Caco-2 (cell line): Measurements from ENCODE around the gene ERGIC1. TPM values are rescaled to one million over a fixed set of nuclear protein-coding genes. Genes with fewer than 3 reads are reported as not detected.

Experiments used
- BruUV-seq: library from RNA; stranded (reverse); fragments of 400-500 nt; replicated peaks from 2 replicates; lab custom pipeline; 2021; lab: Mats Ljungman, UMichigan
- CTCF ChIA-PET: fragments of 300-600 bp; sonication (Branson Sonifier 250); formaldehyde crosslinking; loops from one replicate; lab custom pipeline; 2022; ENCODE audit warnings: antibody characterized with exemption; lab: Charles Lee
- POLR2A ChIA-PET: fragments of 300-600 bp; sonication (Branson Sonifier 250); formaldehyde crosslinking; loops from one replicate; lab custom pipeline; 2022; ENCODE audit warnings: antibody characterized with exemption; lab: Charles Lee
- DNase-seq, 2 experiments: peaks; one replicate each; pipeline versions ENCODE4 v3.0.0 to v3.0.0-alpha.2; 2020 to 2022
- H3K27me3 ChIP-seq: replicated peaks from 2 replicates; pipeline ENCODE4 v1.6.0; 2011; ENCODE audit warnings: low read length; ENCODE audit not compliant: control insufficient read depth, insufficient read depth
- H3K36me3 ChIP-seq: 2 replicates; pipeline ENCODE4 v1.5.1; 2011; ENCODE audit warnings: low read length; ENCODE audit not compliant: control insufficient read depth, insufficient read depth
- H3K4me1 ChIP-seq: fragments of 250-450 bp; sonication (Bioruptor Pico); 2 replicates; pipeline ENCODE4 v1.5.1; 2020; ENCODE audit warnings: mild to moderate bottlenecking
- H3K4me3 ChIP-seq: 2 replicates; pipeline ENCODE4 v1.5.1; 2011; ENCODE audit warnings: low read depth, mild to moderate bottlenecking, control low read depth, low read length
- H3K9me3 ChIP-seq: fragments of 250-450 bp; sonication (Bioruptor Pico); 2 replicates; pipeline ENCODE4 v1.5.1; 2020; ENCODE audit warnings: mild to moderate bottlenecking, moderate library complexity
- H3K27ac Mint-ChIP-seq: one replicate; pipeline ENCODE4 v1.8.0; 2022; ENCODE audit warnings: mixed read lengths; ENCODE audit not compliant: unreplicated experiment
- H3K27me3 Mint-ChIP-seq: one replicate; pipeline ENCODE4 v1.8.0; 2022; ENCODE audit warnings: mixed read lengths; ENCODE audit not compliant: insufficient read depth, unreplicated experiment
- H3K36me3 Mint-ChIP-seq: one replicate; pipeline ENCODE4 v1.8.0; 2022; ENCODE audit warnings: mild to moderate bottlenecking, mixed read lengths; ENCODE audit not compliant: insufficient read depth, unreplicated experiment
- H3K4me1 Mint-ChIP-seq: one replicate; pipeline ENCODE4 v1.8.0; 2022; ENCODE audit warnings: low read depth, mixed read lengths; ENCODE audit not compliant: unreplicated experiment
- H3K4me3 Mint-ChIP-seq: one replicate; pipeline ENCODE4 v1.8.0; 2022; ENCODE audit warnings: mild to moderate bottlenecking, moderate library complexity, mixed read lengths; ENCODE audit not compliant: unreplicated experiment
- H3K9me3 Mint-ChIP-seq: one replicate; pipeline ENCODE4 v1.8.0; 2022; ENCODE audit warnings: mixed read lengths; ENCODE audit not compliant: unreplicated experiment
- intact Hi-C: fragments of 100-400 bp; cut with micrococcal nuclease; formaldehyde crosslinking; loops from one replicate; pipeline ENCODE4 v1.10.0; 2022; ENCODE audit not compliant: unreplicated experiment
- total RNA-seq: library from RNA; stranded (reverse); gene quantifications from 2 replicates; pipeline ENCODE4 v1.2.3, GENCODE V29; 2022
- TF ChIP-seq, protein P1 (sequence below), 2 experiments: fragments of 200-600 bp in 1 of 2; IDR thresholded peaks; 1 replicate in 1 of 2; 2 replicates in 1 of 2; pipeline versions ENCODE4 v1.5.1 to v1.8.0; 2011 to 2022; ENCODE audit warnings: antibody characterized with exemption in 1 of 2, control low read depth in 1 of 2, inconsistent platforms in 1 of 2, low read depth in 1 of 2, low read length in 1 of 2, mild to moderate bottlenecking in 1 of 2, moderate library complexity in 1 of 2; ENCODE audit not compliant: insufficient read depth in 1 of 2, severe bottlenecking in 1 of 2, unreplicated experiment in 1 of 2

Gene ERGIC1
- total RNA-seq, 1 experiment from 2014 or later = 161 TPM

DNA sequence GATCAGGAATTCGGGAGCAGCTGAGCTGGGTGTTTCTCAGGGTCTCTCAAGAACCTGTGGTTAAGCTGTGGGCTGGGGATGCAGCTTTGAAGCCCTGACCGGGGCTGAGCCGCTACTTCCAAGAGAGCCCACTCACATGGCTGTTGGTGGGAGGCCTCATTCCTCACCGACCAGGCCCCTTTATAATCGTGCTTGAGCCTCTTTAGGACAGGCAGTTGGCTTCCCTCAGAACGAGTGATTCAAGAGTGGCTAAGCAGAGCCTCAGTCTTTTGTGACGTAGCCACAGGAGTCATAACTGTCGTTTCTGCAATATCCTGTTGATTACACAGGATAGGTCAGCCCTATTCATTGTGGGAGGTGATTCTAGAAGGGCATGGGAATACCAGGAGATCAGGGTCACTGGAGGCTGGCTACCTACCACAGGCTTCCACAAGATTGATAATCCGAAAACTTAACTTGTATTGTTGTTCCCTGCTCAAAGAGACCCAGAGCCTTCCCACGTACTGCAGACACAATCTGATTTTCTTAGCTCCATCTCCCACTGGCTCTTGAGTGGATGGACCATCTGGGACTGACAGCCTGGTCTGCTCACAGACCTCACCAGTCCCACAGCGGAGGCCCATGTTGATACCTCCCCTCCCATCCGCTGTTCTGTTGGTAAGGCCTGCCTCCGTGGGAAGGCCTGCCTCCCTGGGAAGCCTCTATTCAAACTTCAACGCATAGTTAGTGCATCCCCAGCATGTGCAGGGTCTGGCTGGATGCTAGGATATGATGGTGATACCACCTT is 3.0 kb upstream of the ERGIC1 start:
- peaks cover 2% of the 10 kb centered on the region for H3K9me3 ChIP-seq
- Mint-ChIP-seq H3K36me3 (no peaks in the 10 kb centered on the region), H3K9me3 (peaks cover 10% of the 10 kb centered on the region), H3K4me1 (peaks cover 20% of the 10 kb centered on the region), H3K4me3 (no peak overlapping the region), H3K27ac (no peak overlapping the region), H3K27me3 (no peaks in the 10 kb centered on the region)
- ChIA-PET CTCF (no interaction called here), POLR2A (interaction anchor here (0.6 kb wide), 1 partner anchor 196 kb away, joined by 4 read pairs; no protein-coding TSS in a partner anchor)
- TF ChIP-seq, protein P1, sequence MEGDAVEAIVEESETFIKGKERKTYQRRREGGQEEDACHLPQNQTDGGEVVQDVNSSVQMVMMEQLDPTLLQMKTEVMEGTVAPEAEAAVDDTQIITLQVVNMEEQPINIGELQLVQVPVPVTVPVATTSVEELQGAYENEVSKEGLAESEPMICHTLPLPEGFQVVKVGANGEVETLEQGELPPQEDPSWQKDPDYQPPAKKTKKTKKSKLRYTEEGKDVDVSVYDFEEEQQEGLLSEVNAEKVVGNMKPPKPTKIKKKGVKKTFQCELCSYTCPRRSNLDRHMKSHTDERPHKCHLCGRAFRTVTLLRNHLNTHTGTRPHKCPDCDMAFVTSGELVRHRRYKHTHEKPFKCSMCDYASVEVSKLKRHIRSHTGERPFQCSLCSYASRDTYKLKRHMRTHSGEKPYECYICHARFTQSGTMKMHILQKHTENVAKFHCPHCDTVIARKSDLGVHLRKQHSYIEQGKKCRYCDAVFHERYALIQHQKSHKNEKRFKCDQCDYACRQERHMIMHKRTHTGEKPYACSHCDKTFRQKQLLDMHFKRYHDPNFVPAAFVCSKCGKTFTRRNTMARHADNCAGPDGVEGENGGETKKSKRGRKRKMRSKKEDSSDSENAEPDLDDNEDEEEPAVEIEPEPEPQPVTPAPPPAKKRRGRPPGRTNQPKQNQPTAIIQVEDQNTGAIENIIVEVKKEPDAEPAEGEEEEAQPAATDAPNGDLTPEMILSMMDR (IDR thresholded peaks at IDR 0.05; ENCODE audit: insufficient read depth in 1 of 2, low read depth in 1 of 2, low read length in 1 of 2, severe bottlenecking in 1 of 2, unreplicated experiment in 1 of 2) = no peak
- no peak for DNase-seq
- H3K4me3 ChIP-seq = no peak overlapping the region
- intact Hi-C loops = no loop called here
- no TSS peak for BruUV-seq
- H3K4me1 ChIP-seq = peaks cover 35% of the 10 kb centered on the region
- H3K27me3 ChIP-seq = no peaks in the 10 kb centered on the region
- no peaks in the 10 kb centered on the region for H3K36me3 ChIP-seq

- peak overlapping the region; percentile 88 for H3K27ac Mint-ChIP-seq
- Histone ChIP-seq H3K4me3 (no peak overlapping the region), H3K27me3 (no peaks in the 10 kb centered on the region), H3K9me3 (no peaks in the 10 kb centered on the region), H3K4me1 (peaks cover 35% of the 10 kb centered on the region), H3K36me3 (no peaks in the 10 kb centered on the region)
- no peaks in the 10 kb centered on the region for H3K9me3 Mint-ChIP-seq
- peaks cover 8% of the 10 kb centered on the region for H3K36me3 Mint-ChIP-seq
- TF ChIP-seq, protein P1 (IDR thresholded peaks at IDR 0.05; ENCODE audit: insufficient read depth in 1 of 2, low read depth in 1 of 2, low read length in 1 of 2, severe bottlenecking in 1 of 2, unreplicated experiment in 1 of 2) = no peak
- intact Hi-C loops = no loop called here
- peaks cover 31% of the 10 kb centered on the region for H3K4me1 Mint-ChIP-seq
- CTCF ChIA-PET = interaction anchor here (0.6 to 1.3 kb wide), 3 partner anchors 8 to 150 kb away, joined by 3 to 8 read pairs (median 4); no protein-coding TSS in a partner anchor
- H3K4me3 Mint-ChIP-seq = peak overlapping the region; percentile 88
- H3K27me3 Mint-ChIP-seq = no peaks in the 10 kb centered on the region
- no TSS peak for BruUV-seq
- no peak for DNase-seq
- POLR2A ChIA-PET = no interaction called here
These were observed 1.4 kb upstream of the ERGIC1 start for GRCh38 chr5:172832383-172833315.

DNA sequence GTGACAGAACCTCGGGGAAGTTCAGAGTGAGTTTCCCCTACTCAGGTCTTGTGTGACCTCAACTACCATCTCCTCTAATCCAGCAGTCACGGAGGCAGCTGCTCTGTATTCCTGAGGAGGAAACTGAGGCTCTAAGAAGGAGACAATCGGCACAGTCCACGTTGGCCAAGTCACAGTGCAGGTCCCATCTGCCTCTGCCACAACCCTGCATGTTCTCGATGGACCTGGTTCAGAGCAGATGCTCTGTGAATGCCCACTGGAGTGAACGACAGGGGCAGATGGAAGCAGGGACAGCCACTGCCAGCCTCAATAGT is 722 bp upstream of the ERGIC1 start:
- TF ChIP-seq, protein P1 (IDR thresholded peaks at IDR 0.05; ENCODE audit: insufficient read depth in 1 of 2, low read depth in 1 of 2, low read length in 1 of 2, severe bottlenecking in 1 of 2, unreplicated experiment in 1 of 2) = no peak
- Histone ChIP-seq H3K4me1 (peaks cover 31% of the 10 kb centered on the region), H3K36me3 (no peaks in the 10 kb centered on the region), H3K9me3 (no peaks in the 10 kb centered on the region), H3K4me3 (peak overlapping the region; percentile 86), H3K27me3 (no peaks in the 10 kb centered on the region)
- peaks cover 26% of the 10 kb centered on the region for H3K4me1 Mint-ChIP-seq
- H3K36me3 Mint-ChIP-seq = peaks cover 8% of the 10 kb centered on the region
- H3K27me3 Mint-ChIP-seq = no peaks in the 10 kb centered on the region
- POLR2A ChIA-PET = interaction anchor here (0.6 to 2.6 kb wide), 4 partner anchors 25 to 62 kb away, joined by 3 to 13 read pairs (median 8); partner anchors contain the start of gene DUSP1
- CTCF ChIA-PET = interaction anchor here (1.0 to 1.5 kb wide), 2 partner anchors 61 to 126 kb away, joined by 4 to 9 read pairs; partner anchors contain the start of gene RPL26L1
- H3K27ac Mint-ChIP-seq = peak overlapping the region; percentile 88
- intact Hi-C loops = no loop called here
- BruUV-seq = no TSS peak
- H3K4me3 Mint-ChIP-seq = peak overlapping the region; percentile 88
- H3K9me3 Mint-ChIP-seq = no peaks in the 10 kb centered on the region
- no peak for DNase-seq
